ENCODE data around the gene TMEM18. TPM values are rescaled to one million over a fixed set of nuclear protein-coding genes. Genes with fewer than 3 reads are reported as not detected.
A peak's percentile ranks its signal among the peaks of the same experiment; 100 is the strongest.

Gene TMEM18
- total RNA-seq, 1 experiment from 2014 or later, result 30.7 TPM

- Histone ChIP-seq H3K9me3 (ENCODE audit: control insufficient read depth, low read depth, low read length) (no peaks in the 10 kb centered on the region), H3K18ac (ENCODE audit: insufficient read length, low read depth, low read length) (no peak overlapping the region), H4K91ac (ENCODE audit: insufficient read length, low read depth, low read length) (no peak overlapping the region), H2BK5ac (ENCODE audit: insufficient read length, low read length) (no peak overlapping the region), H4K20me1 (ENCODE audit: control insufficient read depth, insufficient read depth, insufficient read length) (no peaks in the 10 kb centered on the region), H3K4me1 (ENCODE audit: insufficient read depth, low read length) (0 out of 2 replicates have a peak, but pooled peaks cover 2% of the 10 kb centered on the region), H3T11ph (ENCODE audit: low read length) (no peak overlapping the region), H2AK5ac (ENCODE audit: insufficient read length, low read length) (no peak overlapping the region), H3K56ac (ENCODE audit: insufficient read length, low read depth, low read length) (no peak overlapping the region), H2BK15ac (ENCODE audit: low read depth, low read length) (no peak overlapping the region), H2BK12ac (ENCODE audit: insufficient read length, low read depth, low read length) (no peak overlapping the region), H4K8ac (replicated peaks; ENCODE audit: insufficient read length, low read depth, low read length) (no peak overlapping the region), H3K23me2 (ENCODE audit: insufficient read length, low read depth, low read length, poor library complexity, severe bottlenecking) (no peaks in the 10 kb centered on the region), H2BK120ac (ENCODE audit: low read depth, low read length, poor library complexity, severe bottlenecking) (no peak overlapping the region), H2BK20ac (ENCODE audit: low read depth, low read length, poor library complexity, severe bottlenecking) (no peak overlapping the region), H3K23ac (ENCODE audit: insufficient read length, low read depth, low read length) (no peak overlapping the region), H3K4ac (ENCODE audit: low read depth, low read length) (no peak overlapping the region), H3K4me2 (ENCODE audit: insufficient read depth, insufficient read length, low read length) (no peak overlapping the region), H4K5ac (ENCODE audit: insufficient read length, low read depth, low read length) (no peak overlapping the region), H3K9ac (ENCODE audit: extremely low read depth, insufficient read length, low read length) (no peak overlapping the region), H3K79me2 (ENCODE audit: insufficient read depth, low read length) (no peaks in the 10 kb centered on the region), H3K27me3 (ENCODE audit: insufficient read depth, low read length) (no peaks in the 10 kb centered on the region; the same call in 1 of the 2 replicates), H2AFZ (ENCODE audit: low read length) (no peak overlapping the region), H3K14ac (ENCODE audit: insufficient read depth, low read length) (no peak overlapping the region), H3K27ac (ENCODE audit: insufficient read length, low read depth, low read length) (no peak overlapping the region), H3K79me1 (ENCODE audit: insufficient read depth, low read depth, low read length, poor library complexity, severe bottlenecking) (no peaks in the 10 kb centered on the region)
- H3K36me3 Mint-ChIP-seq (ENCODE audit: insufficient read depth in 1 of 3, low read depth in 3 of 3), result peaks cover 0 to 4% (median 0%) of the 10 kb centered on the region in 3 experiments; a peak in 4 of 7 replicates
- H3K27ac Mint-ChIP-seq, result no peak overlapping the region
- H3K27me3 Mint-ChIP-seq (ENCODE audit: low read depth), result peaks cover 28% of the 10 kb centered on the region
- H3K4me1 Mint-ChIP-seq, result peaks cover 8% of the 10 kb centered on the region in 2 experiments
- WGBS (ENCODE audit: extremely low coverage, insufficient read length, low lambda C conversion rate), result no CpG with 5 or more reads among the region's 10 CpGs
- H3K9me3 Mint-ChIP-seq, result peaks cover 0 to 3% of the 10 kb centered on the region in 2 experiments; a peak in 3 of 5 replicates
- no peak for TF ChIP-seq CTCF (conservative IDR thresholded peaks at IDR 0.05)
- no peak overlapping the region for H3K4me3 Mint-ChIP-seq
- DNase-seq, result peak; percentile 8
These were observed 33.9 kb downstream of the TMEM18 start for GRCh38 chr2:643334-643733.
